Breast epithelium (tissue), 4 donors: ENCODE measurements around the gene USP22. TPM values are rescaled to one million over a fixed set of nuclear protein-coding genes. Genes with fewer than 3 reads are reported as not detected.

Experiments
- DNase-seq, 2 donors: peaks; one replicate each; pipeline ENCODE4 v3.0.0-alpha.2; 2019; ENCODE audit warnings: low spot score in 2 of 2
- H3K27ac ChIP-seq, 2 donors: fragments of 200-600 bp; sonication (generic) in 1 of 2; one replicate each; pipeline ENCODE4 v1.5.1; 2016 to 2019; ENCODE audit warnings: mild to moderate bottlenecking in 1 of 2
- H3K27me3 ChIP-seq, 2 donors: fragments of 200-600 bp; sonication (generic) in 1 of 2; one replicate each; pipeline versions ENCODE4 v1.5.1 to v1.6.0; 2017 to 2019; ENCODE audit warnings: control low read depth in 1 of 2, mild to moderate bottlenecking in 1 of 2
- H3K36me3 ChIP-seq: fragments of 200-600 bp; one replicate; pipeline ENCODE4 v1.5.1; 2019
- H3K4me1 ChIP-seq, 2 donors: fragments of 200-600 bp; sonication (generic); one replicate each; pipeline ENCODE4 v1.5.1; 2016 to 2019; ENCODE audit warnings: control low read depth in 1 of 2
- H3K4me3 ChIP-seq, 3 donors: fragments of 200-600 bp; sonication (generic); 1 replicate in 2 of 3; 2 replicates in 1 of 3; pipeline ENCODE4 v1.5.1; 2016 to 2019; ENCODE audit warnings: mild to moderate bottlenecking in 3 of 3, moderate library complexity in 2 of 3
- H3K9me3 ChIP-seq, 2 donors: fragments of 200-600 bp; sonication (generic) in 1 of 2; one replicate each; pipeline ENCODE4 v1.5.1; 2016 to 2019; ENCODE audit warnings: control low read depth in 1 of 2
- POLR2A ChIP-seq: fragments of 450-650 bp; IDR thresholded peaks from one replicate; pipeline ENCODE4 v1.6.1; 2016; ENCODE audit warnings: antibody characterized with exemption, mild to moderate bottlenecking, moderate library complexity
- POLR2AphosphoS5 ChIP-seq, 3 donors: sonication (generic); formaldehyde crosslinking; IDR thresholded peaks; one replicate each; pipeline ENCODE4 v1.6.1; 2017; ENCODE audit warnings: antibody characterized with exemption in 3 of 3
- intact Hi-C: fragments of 100-400 bp; cut with DNase I; formaldehyde crosslinking; loops from one replicate; pipeline ENCODE4 v1.15.1; 2023; ENCODE audit warnings: low total_unique reads
- total RNA-seq, 3 donors: library from RNA; depleted of rRNA; stranded (reverse); fragments of >200 nt; gene quantifications; one replicate each; pipeline ENCODE4 v1.1.0, GENCODE V29; 2016
- TF ChIP-seq, protein P1 (sequence below), 3 donors: fragments of 450-650 bp; IDR thresholded peaks; one replicate each; pipeline ENCODE4 v1.5.1; 2016 to 2017; ENCODE audit warnings: antibody characterized with exemption in 3 of 3, mild to moderate bottlenecking in 3 of 3, moderate library complexity in 3 of 3

Gene USP22
- total RNA-seq, 3 donors from 2014 or later: 115 to 156 (median 139) TPM

DNA sequence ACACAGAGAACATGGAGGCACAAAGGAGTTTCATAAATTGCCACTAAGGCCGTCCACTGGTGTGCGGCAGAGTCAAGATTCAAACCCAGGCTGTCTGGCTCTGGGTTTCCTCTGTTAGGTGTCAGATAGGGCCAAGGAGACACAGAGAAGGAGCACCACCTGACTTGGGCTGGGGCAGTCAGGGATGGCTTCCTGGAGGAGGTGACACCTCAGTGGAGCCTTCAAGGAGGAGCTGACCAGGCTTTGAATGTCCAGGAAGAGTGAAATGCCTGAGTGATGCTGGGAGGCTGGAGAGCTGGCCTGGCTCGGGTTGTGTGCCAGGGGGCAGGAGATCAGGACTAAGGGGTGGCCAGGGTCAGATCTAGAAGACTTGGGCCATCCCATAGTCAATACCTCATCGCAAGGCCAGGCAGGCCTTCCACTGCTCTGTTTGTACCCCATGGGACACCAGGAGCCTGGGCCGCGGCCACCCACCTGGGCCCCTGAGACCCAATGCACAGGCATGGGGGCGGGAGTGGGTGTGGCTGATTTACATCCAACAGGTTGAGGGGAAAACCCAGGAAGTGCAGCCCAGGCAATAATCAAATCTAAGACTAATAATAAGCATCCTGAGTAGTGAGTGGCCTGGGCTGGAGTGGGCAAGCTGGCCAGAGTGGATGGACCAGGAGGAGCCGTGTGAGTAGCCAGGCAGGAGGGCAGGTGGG, 73.7 kb downstream of the USP22 start:
- no peak for DNase-seq
- Histone ChIP-seq H3K27ac (no peak overlapping the region), H3K4me3 (no peak overlapping the region), H3K27me3 (no peaks in the 10 kb centered on the region), H3K4me1 (no peaks in the 10 kb centered on the region), H3K36me3 (no peaks in the 10 kb centered on the region), H3K9me3 (no peaks in the 10 kb centered on the region)
- intact Hi-C loops: no loop called here
- TF ChIP-seq POLR2A: no peak
- TF ChIP-seq POLR2AphosphoS5 (IDR thresholded peaks at IDR 0.05): no peak
- TF ChIP-seq, protein P1, sequence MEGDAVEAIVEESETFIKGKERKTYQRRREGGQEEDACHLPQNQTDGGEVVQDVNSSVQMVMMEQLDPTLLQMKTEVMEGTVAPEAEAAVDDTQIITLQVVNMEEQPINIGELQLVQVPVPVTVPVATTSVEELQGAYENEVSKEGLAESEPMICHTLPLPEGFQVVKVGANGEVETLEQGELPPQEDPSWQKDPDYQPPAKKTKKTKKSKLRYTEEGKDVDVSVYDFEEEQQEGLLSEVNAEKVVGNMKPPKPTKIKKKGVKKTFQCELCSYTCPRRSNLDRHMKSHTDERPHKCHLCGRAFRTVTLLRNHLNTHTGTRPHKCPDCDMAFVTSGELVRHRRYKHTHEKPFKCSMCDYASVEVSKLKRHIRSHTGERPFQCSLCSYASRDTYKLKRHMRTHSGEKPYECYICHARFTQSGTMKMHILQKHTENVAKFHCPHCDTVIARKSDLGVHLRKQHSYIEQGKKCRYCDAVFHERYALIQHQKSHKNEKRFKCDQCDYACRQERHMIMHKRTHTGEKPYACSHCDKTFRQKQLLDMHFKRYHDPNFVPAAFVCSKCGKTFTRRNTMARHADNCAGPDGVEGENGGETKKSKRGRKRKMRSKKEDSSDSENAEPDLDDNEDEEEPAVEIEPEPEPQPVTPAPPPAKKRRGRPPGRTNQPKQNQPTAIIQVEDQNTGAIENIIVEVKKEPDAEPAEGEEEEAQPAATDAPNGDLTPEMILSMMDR (IDR thresholded peaks at IDR 0.05): no peak

DNA sequence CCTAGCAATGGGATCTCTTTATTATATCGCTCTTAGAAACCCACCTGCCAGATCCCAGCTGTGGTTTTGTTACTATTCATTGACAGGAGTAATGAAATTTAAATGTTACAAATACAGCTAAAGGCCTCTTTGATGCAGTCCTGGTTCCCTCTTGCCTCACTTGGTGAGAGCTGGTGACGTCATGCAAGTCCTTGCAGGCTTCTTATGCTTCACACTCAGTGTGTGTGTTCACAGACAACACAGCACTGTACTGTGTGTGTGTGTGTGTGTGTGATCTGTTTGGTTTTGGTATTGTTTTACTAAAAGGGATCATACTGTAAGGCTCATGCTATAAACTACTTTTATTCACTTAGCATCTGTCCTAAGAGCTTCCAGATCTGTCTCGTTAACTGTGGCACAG, 75.0 kb downstream of the USP22 start:
- intact Hi-C loops: no loop called here
- H3K27ac ChIP-seq: no peak overlapping the region
- TF ChIP-seq POLR2A (no peak), POLR2AphosphoS5 (IDR thresholded peaks at IDR 0.05) (no peak)
- TF ChIP-seq, protein P1 (IDR thresholded peaks at IDR 0.05): no peak
- H3K27me3 ChIP-seq: no peaks in the 10 kb centered on the region
- H3K4me1 ChIP-seq: no peaks in the 10 kb centered on the region
- H3K36me3 ChIP-seq: no peaks in the 10 kb centered on the region
- H3K9me3 ChIP-seq: no peaks in the 10 kb centered on the region
- no peak for DNase-seq
- H3K4me3 ChIP-seq: no peak overlapping the region

DNA sequence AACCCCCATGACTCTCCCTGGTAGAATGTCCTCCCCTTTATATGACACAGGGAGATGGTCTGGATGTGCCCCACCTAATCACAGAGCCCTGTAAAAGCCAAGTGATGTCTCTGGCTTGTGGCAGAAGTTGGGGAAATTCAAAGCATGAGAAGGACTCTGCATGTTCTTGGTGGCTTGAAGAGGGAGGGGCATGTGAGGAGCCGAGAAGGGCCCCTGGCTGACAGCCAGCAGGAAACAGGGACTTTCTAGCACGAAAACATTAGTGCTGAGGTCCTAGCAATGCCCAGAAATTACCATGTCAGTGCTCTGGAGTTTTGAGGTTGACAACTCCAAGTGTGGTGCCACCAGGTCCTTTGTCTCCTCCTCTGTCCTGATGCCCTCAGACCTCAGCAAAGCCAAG, 75.9 kb downstream of the USP22 start:
- TF ChIP-seq, protein P1 (IDR thresholded peaks at IDR 0.05): no peak
- TF ChIP-seq POLR2AphosphoS5 (IDR thresholded peaks at IDR 0.05) (no peak), POLR2A (no peak)
- Histone ChIP-seq H3K36me3 (no peaks in the 10 kb centered on the region), H3K27ac (no peak overlapping the region), H3K27me3 (no peaks in the 10 kb centered on the region), H3K4me3 (no peak overlapping the region), H3K4me1 (no peaks in the 10 kb centered on the region), H3K9me3 (no peaks in the 10 kb centered on the region)
- intact Hi-C loops: no loop called here
- no peak for DNase-seq

DNA sequence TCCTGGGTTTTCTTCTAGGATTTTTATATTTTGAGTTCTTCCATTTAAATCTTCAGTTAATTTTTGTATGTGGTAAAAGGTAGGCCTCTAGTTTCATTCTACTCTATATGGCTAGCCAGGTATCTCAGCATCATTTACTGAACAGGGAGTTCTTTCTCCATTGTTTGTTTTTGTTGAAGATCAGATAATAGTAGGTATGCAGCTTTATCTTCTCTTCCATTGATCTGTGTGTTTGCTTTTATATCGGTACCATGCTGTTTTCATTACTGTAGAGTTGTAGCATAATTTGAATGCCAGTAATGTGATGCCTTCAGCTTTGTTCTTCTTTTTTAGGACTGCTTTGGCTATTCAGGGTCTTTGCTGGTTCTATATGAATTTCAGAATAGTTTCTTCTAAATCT, 77.3 kb downstream of the USP22 start:
- TF ChIP-seq POLR2A (no peak), POLR2AphosphoS5 (IDR thresholded peaks at IDR 0.05) (no peak)
- TF ChIP-seq, protein P1 (IDR thresholded peaks at IDR 0.05): no peak
- Histone ChIP-seq H3K27ac (no peak overlapping the region), H3K9me3 (no peaks in the 10 kb centered on the region), H3K36me3 (no peaks in the 10 kb centered on the region), H3K4me1 (no peaks in the 10 kb centered on the region), H3K4me3 (no peak overlapping the region), H3K27me3 (no peaks in the 10 kb centered on the region)
- no peak for DNase-seq
- intact Hi-C loops: no loop called here

DNA sequence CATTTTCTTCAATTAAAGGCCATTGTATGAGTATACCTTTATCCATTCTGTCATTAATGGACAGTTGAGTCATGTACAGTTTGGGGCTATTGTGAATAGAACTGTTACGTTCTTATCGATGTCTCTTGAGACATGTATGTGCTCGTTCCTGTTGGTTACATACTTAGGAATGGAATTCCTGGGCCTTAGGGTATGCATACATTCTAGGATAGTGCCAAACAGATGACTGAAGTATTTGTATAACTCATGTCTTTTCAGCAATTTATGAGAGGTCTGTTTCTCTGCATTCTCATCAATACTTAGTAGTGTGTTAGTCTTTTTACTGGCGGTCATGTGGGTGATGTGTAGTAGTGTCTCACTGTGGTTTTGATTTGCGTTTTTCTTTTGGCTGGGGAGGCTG, 81.2 kb downstream of the USP22 start:
- Histone ChIP-seq H3K27ac (no peak overlapping the region), H3K4me3 (no peak overlapping the region), H3K4me1 (no peaks in the 10 kb centered on the region), H3K27me3 (no peaks in the 10 kb centered on the region), H3K9me3 (no peaks in the 10 kb centered on the region), H3K36me3 (no peaks in the 10 kb centered on the region)
- DNase-seq: no peak
- intact Hi-C loops: no loop called here
- TF ChIP-seq POLR2A (no peak), POLR2AphosphoS5 (IDR thresholded peaks at IDR 0.05) (no peak)
- TF ChIP-seq, protein P1 (IDR thresholded peaks at IDR 0.05): no peak
